ENCODE results near the gene SPTLC2. TPM values are rescaled to one million over a fixed set of nuclear protein-coding genes. Genes with fewer than 3 reads are reported as not detected.
A peak's percentile ranks its signal among the peaks of the same experiment; 100 is the strongest.

The SPTLC2 gene
- total RNA-seq, 1 experiment from 2014 or later, result 10.4 TPM

GRCh38 chr14:77623201-77623600, 6.8 kb upstream of the SPTLC2 start:
- DNase-seq (ENCODE audit: low spot score), result no peak

GRCh38 chr14:77622366-77622961, 6.0 kb upstream of the SPTLC2 start:
- no peak for DNase-seq (ENCODE audit: low spot score)

- DNase-seq (ENCODE audit: low spot score), result no peak
Observed at GRCh38 chr14:77620222-77620870, 3.9 kb upstream of the SPTLC2 start.

GRCh38 chr14:77618381-77618970, 2.0 kb upstream of the SPTLC2 start:
- DNase-seq (ENCODE audit: low spot score), result no peak

- no peak for DNase-seq (ENCODE audit: low spot score)
Observed at GRCh38 chr14:77616133-77616453, 344 bp downstream of the SPTLC2 start.

GRCh38 chr14:77615361-77616132, 890 bp downstream of the SPTLC2 start:
- DNase-seq (ENCODE audit: low spot score), result no peak

GRCh38 chr14:77613201-77613600, 3.2 kb downstream of the SPTLC2 start:
- DNase-seq (ENCODE audit: low spot score), result no peak

- no peak for DNase-seq (ENCODE audit: low spot score)
Observed at GRCh38 chr14:77612011-77612620, 4.3 kb downstream of the SPTLC2 start.

GRCh38 chr14:77610553-77610952, 5.9 kb downstream of the SPTLC2 start:
- no peak for DNase-seq (ENCODE audit: low spot score)

GRCh38 chr14:77609922-77610321, 6.5 kb downstream of the SPTLC2 start:
- DNase-seq (ENCODE audit: low spot score), result no peak

- DNase-seq (ENCODE audit: low spot score), result no peak
Observed at GRCh38 chr14:77607741-77608302, 8.6 kb downstream of the SPTLC2 start.

GRCh38 chr14:77605392-77605972, 11.0 kb downstream of the SPTLC2 start:
- no peak for DNase-seq (ENCODE audit: low spot score)

- DNase-seq (ENCODE audit: low spot score), result peak; percentile 50
Observed at GRCh38 chr14:77603654-77604255, 12.7 kb downstream of the SPTLC2 start.

GRCh38 chr14:77603031-77603430, 13.4 kb downstream of the SPTLC2 start:
- no peak for DNase-seq (ENCODE audit: low spot score)

GRCh38 chr14:77601846-77602619, 14.4 kb downstream of the SPTLC2 start:
- no peak for DNase-seq (ENCODE audit: low spot score)

- no peak for DNase-seq (ENCODE audit: low spot score)
Observed at GRCh38 chr14:77599889-77600288, 16.5 kb downstream of the SPTLC2 start.

- DNase-seq (ENCODE audit: low spot score), result peak; percentile 20
Observed at GRCh38 chr14:77598366-77599070, 17.9 kb downstream of the SPTLC2 start.

GRCh38 chr14:77593501-77593961, 22.9 kb downstream of the SPTLC2 start:
- no peak for DNase-seq (ENCODE audit: low spot score)

- no peak for DNase-seq (ENCODE audit: low spot score)
Observed at GRCh38 chr14:77590845-77591485, 25.5 kb downstream of the SPTLC2 start.
